Kidney glomerular epithelial cell (primary cell): Measurements from ENCODE around the gene SDK2.
"Not testable (repeated sequence)": the region's sequence is repeated elsewhere in the genome, so short reads cannot be mapped to it uniquely, and the experiment has no call there.

Source experiments
- DNase-seq: peaks from one replicate; lab custom pipeline; 2025; lab: John Stamatoyannopoulos, UW

The SDK2 gene

GRCh38 chr17:73342050-73342522, 302.2 kb downstream of the SDK2 start:
- DNase-seq, result peak; percentile 91

GRCh38 chr17:73341350-73342049, 302.7 kb downstream of the SDK2 start:
- DNase-seq, result no peak

GRCh38 chr17:73340093-73340596, 304.1 kb downstream of the SDK2 start:
- DNase-seq, result peak; percentile 94

GRCh38 chr17:73338566-73339197, 305.6 kb downstream of the SDK2 start:
- no peak for DNase-seq

- DNase-seq, result no peak
Measured at GRCh38 chr17:73338050-73338521, 306.2 kb downstream of the SDK2 start.

- no peak for DNase-seq
Measured at GRCh38 chr17:73337330-73337710, 306.9 kb downstream of the SDK2 start.

- DNase-seq, result no peak
Measured at GRCh38 chr17:73336408-73337329, 307.6 kb downstream of the SDK2 start.

- no peak for DNase-seq
Measured at GRCh38 chr17:73335591-73336407, 308.4 kb downstream of the SDK2 start.

- no peak for DNase-seq
Measured at GRCh38 chr17:73334771-73335513, 309.3 kb downstream of the SDK2 start.

GRCh38 chr17:73333445-73333844, 310.8 kb downstream of the SDK2 start:
- not testable (repeated sequence) for DNase-seq

GRCh38 chr17:73331060-73331459, 313.2 kb downstream of the SDK2 start:
- DNase-seq, result no peak

- DNase-seq, result no peak
Measured at GRCh38 chr17:73327676-73328075, 316.6 kb downstream of the SDK2 start.

- DNase-seq, result no peak
Measured at GRCh38 chr17:73325527-73325842, 318.8 kb downstream of the SDK2 start.

GRCh38 chr17:73324711-73325526, 319.3 kb downstream of the SDK2 start:
- DNase-seq, result no peak

GRCh38 chr17:73324160-73324475, 320.1 kb downstream of the SDK2 start:
- no peak for DNase-seq

- no peak for DNase-seq
Measured at GRCh38 chr17:73323409-73324159, 320.7 kb downstream of the SDK2 start.

- DNase-seq, result no peak
Measured at GRCh38 chr17:73320601-73321264, 323.5 kb downstream of the SDK2 start.

- DNase-seq, result no peak
Measured at GRCh38 chr17:73319766-73320165, 324.5 kb downstream of the SDK2 start.

- DNase-seq, result no peak
Measured at GRCh38 chr17:73318836-73319235, 325.4 kb downstream of the SDK2 start.
